HEK293 (cell line): ENCODE results near the gene CDH2.

ENCODE experiments used
- CTCF ChIP-seq: fragments of 450-650 bp; formaldehyde crosslinking; IDR thresholded peaks from 2 replicates; pipeline ENCODE4 v1.5.1; 2016; ENCODE audit warnings: missing biosample characterization, missing genetic modification characterization
- MEIS1 ChIP-seq: sonication (generic); formaldehyde crosslinking; IDR thresholded peaks from 2 replicates; pipeline ENCODE4 v1.8.1; 2022; ENCODE audit warnings: missing genetic modification reagents, mild to moderate bottlenecking, borderline replicate concordance
- MZF1 ChIP-seq: fragments of 450-650 bp; formaldehyde crosslinking; IDR thresholded peaks from 2 replicates; pipeline ENCODE4 v1.5.1; 2017; ENCODE audit warnings: missing biosample characterization, missing genetic modification characterization, borderline replicate concordance
- PATZ1 ChIP-seq: fragments of 450-650 bp; formaldehyde crosslinking; IDR thresholded peaks from 2 replicates; pipeline ENCODE4 v1.5.1; 2016; ENCODE audit warnings: missing biosample characterization, missing genetic modification characterization
- REST ChIP-seq: fragments of 450-650 bp; formaldehyde crosslinking; IDR thresholded peaks from 2 replicates; pipeline ENCODE4 v1.5.1; 2016; ENCODE audit warnings: missing biosample characterization, missing genetic modification characterization
- SP2 ChIP-seq: fragments of 450-650 bp; formaldehyde crosslinking; IDR thresholded peaks from 2 replicates; pipeline ENCODE4 v1.5.1; 2016; ENCODE audit warnings: missing biosample characterization, missing genetic modification characterization
- ZNF157 ChIP-seq: fragments of 450-650 bp; formaldehyde crosslinking; IDR thresholded peaks from 2 replicates; pipeline ENCODE4 v1.5.1; 2016; ENCODE audit warnings: missing biosample characterization, missing genetic modification characterization
- ZNF362 ChIP-seq: fragments of 450-650 bp; formaldehyde crosslinking; IDR thresholded peaks from 2 replicates; pipeline ENCODE4 v1.5.1; 2016; ENCODE audit warnings: missing biosample characterization, missing genetic modification characterization
- ZNF37A ChIP-seq: fragments of 450-650 bp; IDR thresholded peaks from 2 replicates; pipeline ENCODE4 v1.5.1; 2018; ENCODE audit warnings: missing biosample characterization, missing genetic modification characterization
- ZNF521 ChIP-seq: fragments of 450-650 bp; formaldehyde crosslinking; IDR thresholded peaks from 2 replicates; pipeline ENCODE4 v1.5.1; 2017; ENCODE audit warnings: missing biosample characterization, mild to moderate bottlenecking, missing genetic modification characterization
- ZNF645 ChIP-seq: fragments of 450-650 bp; formaldehyde crosslinking; IDR thresholded peaks from 2 replicates; pipeline ENCODE4; 2016; ENCODE audit warnings: missing biosample characterization, missing genetic modification characterization
- ZNF660 ChIP-seq: fragments of 450-650 bp; IDR thresholded peaks from 2 replicates; pipeline ENCODE4 v1.5.1; 2018; ENCODE audit warnings: missing biosample characterization, mild to moderate bottlenecking, missing genetic modification characterization
- ZNF777 ChIP-seq: fragments of 450-650 bp; formaldehyde crosslinking; IDR thresholded peaks from 2 replicates; pipeline ENCODE4 v1.5.1; 2017; ENCODE audit warnings: missing biosample characterization, missing genetic modification characterization, borderline replicate concordance
- ZNF837 ChIP-seq: fragments of 450-650 bp; formaldehyde crosslinking; IDR thresholded peaks from 2 replicates; pipeline ENCODE4 v1.5.1; 2016; ENCODE audit warnings: missing biosample characterization, missing genetic modification characterization

GRCh38 chr18:28095631-28096030 is 81.3 kb downstream of the CDH2 start:
- no peak for TF ChIP-seq ZNF837 (tag by site-specific recombination)
- TF ChIP-seq CTCF (tag by site-specific recombination): no peak
- no peak for TF ChIP-seq MZF1
- TF ChIP-seq ZNF660 (tag by site-specific recombination): no peak
- TF ChIP-seq MEIS1 (CRISPR knock-in tag): no peak
- no peak for TF ChIP-seq ZNF37A (tag by site-specific recombination)
- TF ChIP-seq ZNF362: no peak
- TF ChIP-seq ZNF777: no peak
- TF ChIP-seq SP2: no peak
- TF ChIP-seq ZNF521 (tag by site-specific recombination): no peak
- no peak for TF ChIP-seq REST (tag by site-specific recombination)
- TF ChIP-seq ZNF645 (tag by site-specific recombination): no peak
- no peak for TF ChIP-seq PATZ1 (tag by site-specific recombination)
- no peak for TF ChIP-seq ZNF157 (tag by site-specific recombination)
